Body of pancreas (tissue), 4 donors: ENCODE data around the gene ASS1.

Source experiments
- POLR2A ChIP-seq, 3 donors: fragments of 450-650 bp; IDR thresholded peaks; one replicate each; pipeline ENCODE4 v1.6.1; 2016; ENCODE audit warnings: antibody characterized with exemption in 3 of 3, mild to moderate bottlenecking in 2 of 3
- TF ChIP-seq, protein P1 (sequence below), 7 experiments: fragments of 450-650 bp in 4 of 7; fragments of 200-600 bp in 3 of 7; sonication (generic) in 3 of 7; IDR thresholded peaks; one replicate each; pipeline ENCODE4 v1.5.1; 2016 to 2019; ENCODE audit warnings: antibody characterized with exemption in 7 of 7

DNA sequence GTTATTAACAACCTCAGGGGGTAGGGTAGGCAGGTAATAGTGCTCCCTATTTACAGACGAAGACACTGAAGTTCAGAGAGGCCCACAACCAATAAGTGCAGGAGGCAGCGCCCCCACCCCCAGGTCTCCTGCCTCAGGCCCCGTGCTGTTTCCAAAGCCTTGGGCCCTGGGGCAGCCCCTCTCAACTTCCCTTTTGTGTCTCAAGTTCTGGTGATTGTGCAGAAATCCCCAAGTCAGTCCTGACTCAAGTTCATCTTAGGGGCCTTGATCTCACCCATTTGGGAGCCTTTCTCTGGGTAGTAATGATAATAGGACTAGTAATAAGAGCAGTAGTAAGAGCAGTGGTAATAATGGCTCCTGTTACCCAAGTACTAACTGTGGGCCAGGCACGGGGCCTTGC, 35.5 kb upstream of the ASS1 start:
- TF ChIP-seq, protein P1, sequence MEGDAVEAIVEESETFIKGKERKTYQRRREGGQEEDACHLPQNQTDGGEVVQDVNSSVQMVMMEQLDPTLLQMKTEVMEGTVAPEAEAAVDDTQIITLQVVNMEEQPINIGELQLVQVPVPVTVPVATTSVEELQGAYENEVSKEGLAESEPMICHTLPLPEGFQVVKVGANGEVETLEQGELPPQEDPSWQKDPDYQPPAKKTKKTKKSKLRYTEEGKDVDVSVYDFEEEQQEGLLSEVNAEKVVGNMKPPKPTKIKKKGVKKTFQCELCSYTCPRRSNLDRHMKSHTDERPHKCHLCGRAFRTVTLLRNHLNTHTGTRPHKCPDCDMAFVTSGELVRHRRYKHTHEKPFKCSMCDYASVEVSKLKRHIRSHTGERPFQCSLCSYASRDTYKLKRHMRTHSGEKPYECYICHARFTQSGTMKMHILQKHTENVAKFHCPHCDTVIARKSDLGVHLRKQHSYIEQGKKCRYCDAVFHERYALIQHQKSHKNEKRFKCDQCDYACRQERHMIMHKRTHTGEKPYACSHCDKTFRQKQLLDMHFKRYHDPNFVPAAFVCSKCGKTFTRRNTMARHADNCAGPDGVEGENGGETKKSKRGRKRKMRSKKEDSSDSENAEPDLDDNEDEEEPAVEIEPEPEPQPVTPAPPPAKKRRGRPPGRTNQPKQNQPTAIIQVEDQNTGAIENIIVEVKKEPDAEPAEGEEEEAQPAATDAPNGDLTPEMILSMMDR (IDR thresholded peaks at IDR 0.05) = no peak
- no peak for TF ChIP-seq POLR2A (IDR thresholded peaks at IDR 0.05)
